GM18907 (cell line): ENCODE results near the gene MAP1S.

Experiments used
- ATAC-seq: cut with Tn5 transposase; IDR thresholded peaks from one replicate; pipeline ENCODE4 v1.9.1; 2021; ENCODE audit warnings: mild to moderate bottlenecking, moderate library complexity; ENCODE audit not compliant: unreplicated experiment

The MAP1S gene

GRCh38 chr19:17692566-17692965, 26.7 kb upstream of the MAP1S start:
- no peak for ATAC-seq

DNA sequence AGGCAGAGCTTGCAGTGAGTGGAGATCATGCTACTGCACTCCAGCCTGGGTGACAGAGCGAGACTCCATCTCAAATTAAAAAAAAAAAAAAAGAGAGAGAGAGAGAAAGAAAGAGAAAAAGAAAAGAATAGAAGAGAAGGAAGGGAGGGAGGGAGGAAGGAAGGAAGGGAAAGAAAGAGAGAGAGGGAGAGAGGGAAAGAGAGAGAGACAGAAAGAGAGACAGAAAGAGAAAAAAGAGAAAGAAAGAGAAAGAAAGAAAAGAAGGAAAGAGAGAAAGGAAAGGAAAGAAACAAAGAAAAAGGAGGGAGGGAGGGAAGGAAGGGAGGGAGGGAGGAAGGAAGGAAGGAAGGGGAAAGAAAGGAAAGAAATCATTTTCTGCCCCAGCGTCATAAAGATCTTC, 24.1 kb upstream of the MAP1S start:
- ATAC-seq = no peak

DNA sequence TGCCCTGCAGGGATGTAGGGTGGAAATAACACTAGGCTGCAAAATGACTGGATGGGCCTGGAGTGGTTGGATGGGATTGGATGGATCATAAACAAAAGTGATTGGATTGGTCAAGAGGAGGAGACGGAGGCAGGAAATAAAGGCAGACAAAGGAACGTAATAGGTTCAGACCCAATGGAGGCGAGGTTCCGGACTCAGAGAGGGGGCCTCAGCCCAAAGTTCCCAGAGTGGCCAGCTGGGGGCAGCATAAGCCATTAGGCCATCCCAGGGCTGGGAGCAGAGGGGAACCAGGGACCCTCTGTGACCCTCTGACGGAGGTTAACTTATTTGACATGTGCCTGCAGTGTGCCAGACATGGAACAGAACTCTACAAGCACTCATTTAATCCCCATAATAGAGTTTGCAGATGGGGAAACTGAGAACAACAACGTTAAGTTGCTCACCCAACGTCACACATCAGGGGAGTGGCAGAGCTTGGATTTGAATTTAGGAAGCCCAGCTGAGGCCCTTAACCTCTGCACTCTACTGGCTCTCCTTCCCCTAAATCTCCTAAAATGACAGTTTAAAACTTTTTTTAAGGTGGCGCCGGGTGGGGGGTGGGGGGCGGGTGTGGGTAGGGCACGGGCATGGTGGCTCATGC, 15.3 kb upstream of the MAP1S start:
- no peak for ATAC-seq

DNA sequence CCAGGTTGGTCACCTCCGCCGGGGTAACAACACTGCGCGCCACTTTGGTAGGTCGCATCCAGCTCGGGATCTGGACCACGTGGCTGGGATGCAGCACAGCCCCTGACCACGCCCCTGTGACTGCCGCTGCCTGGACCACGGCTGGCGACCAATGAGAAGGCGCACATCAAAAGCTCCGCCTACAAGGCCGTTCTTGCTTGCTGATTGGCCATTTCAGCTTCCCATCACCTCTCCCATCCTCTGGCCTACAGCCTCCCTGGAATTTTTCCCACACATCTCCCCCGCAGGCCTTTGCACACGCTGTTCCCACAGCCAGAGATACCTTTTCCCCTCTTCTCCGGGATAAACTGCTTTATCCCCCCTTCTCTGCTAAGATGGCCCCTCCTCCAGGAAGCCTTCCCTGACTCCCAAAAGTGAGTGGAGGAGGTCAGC, 12.5 kb upstream of the MAP1S start:
- ATAC-seq = no peak

DNA sequence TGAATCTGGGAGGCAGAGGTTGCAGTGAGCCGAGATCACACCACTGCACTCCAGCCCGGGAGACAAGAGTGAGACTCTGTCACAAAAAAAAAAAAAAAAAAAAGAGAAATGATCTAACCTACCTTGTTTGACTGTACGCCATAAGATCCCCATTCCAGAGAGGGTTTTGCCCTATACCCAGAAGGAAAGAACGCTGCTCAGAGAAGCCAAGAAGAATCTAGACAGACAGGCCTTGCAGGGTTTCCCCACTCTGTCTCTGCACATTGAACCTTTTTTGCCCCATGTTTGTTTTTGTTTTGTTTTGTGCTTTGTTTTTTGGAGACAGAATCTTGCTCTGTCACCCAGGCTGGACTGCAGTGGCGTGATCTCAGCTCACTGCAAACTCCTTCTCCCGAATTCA, 7.4 kb upstream of the MAP1S start:
- ATAC-seq = no peak

DNA sequence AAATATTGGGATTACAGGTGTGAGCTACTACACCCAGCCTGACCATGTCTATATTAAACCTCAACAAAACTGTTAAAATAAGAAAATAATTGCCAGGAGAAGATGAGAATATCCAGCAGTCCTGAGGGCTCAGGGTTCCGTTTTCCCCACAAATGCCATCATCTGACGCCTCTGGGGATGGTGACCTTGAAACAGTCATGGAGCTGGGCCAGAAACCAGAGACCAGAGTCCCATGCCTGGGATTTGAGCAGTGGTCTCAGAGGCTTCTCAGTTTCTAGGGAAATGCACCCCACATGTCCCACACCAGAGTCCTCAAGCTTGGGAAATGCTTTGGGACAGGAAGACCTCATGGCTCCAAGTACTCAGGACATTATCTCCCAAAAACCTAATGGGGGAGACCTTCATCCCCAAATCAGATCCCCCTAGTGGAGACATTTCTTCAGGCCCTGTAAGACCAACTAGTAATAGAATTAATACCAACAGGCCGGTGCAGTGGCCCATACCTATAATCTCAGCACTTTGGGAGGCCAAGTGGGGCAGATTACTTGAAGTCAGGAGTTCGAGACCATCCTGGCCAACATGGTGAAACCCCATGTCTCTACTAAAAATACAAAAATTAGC, 2.9 kb upstream of the MAP1S start:
- no peak for ATAC-seq

- no peak for ATAC-seq
These were observed 732 bp upstream of the MAP1S start for GRCh38 chr19:17718550-17718946.

GRCh38 chr19:17719730-17720400, 585 bp downstream of the MAP1S start:
- ATAC-seq = no peak

DNA sequence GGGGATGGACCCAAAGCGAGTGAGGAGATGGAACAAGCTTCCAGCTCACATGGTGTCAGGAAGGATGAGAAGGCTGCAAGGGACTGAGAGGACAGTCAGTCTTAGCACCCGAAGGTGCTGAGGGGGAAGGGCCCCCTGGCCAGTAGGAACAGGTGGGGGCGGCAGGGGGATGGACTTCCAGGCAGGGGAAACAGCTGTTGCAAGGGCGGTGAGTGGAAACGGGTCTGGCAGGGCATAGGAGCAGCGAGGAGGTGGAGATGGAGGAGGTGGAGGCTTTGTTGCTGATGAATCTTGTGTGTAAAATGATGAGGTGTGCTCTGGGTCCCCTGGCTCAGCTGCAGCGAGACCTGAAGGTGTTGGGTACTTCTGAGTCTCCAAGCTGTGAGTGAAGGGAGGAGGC, 1.2 kb downstream of the MAP1S start:
- ATAC-seq = no peak

- no peak for ATAC-seq
These were observed 1.9 kb downstream of the MAP1S start for GRCh38 chr19:17721111-17721628.

GRCh38 chr19:17721821-17722220, 2.5 kb downstream of the MAP1S start:
- ATAC-seq = no peak

GRCh38 chr19:17722655-17723240, 3.5 kb downstream of the MAP1S start:
- ATAC-seq = no peak

- ATAC-seq = no peak
These were observed 5.4 kb downstream of the MAP1S start for GRCh38 chr19:17724655-17725054.

DNA sequence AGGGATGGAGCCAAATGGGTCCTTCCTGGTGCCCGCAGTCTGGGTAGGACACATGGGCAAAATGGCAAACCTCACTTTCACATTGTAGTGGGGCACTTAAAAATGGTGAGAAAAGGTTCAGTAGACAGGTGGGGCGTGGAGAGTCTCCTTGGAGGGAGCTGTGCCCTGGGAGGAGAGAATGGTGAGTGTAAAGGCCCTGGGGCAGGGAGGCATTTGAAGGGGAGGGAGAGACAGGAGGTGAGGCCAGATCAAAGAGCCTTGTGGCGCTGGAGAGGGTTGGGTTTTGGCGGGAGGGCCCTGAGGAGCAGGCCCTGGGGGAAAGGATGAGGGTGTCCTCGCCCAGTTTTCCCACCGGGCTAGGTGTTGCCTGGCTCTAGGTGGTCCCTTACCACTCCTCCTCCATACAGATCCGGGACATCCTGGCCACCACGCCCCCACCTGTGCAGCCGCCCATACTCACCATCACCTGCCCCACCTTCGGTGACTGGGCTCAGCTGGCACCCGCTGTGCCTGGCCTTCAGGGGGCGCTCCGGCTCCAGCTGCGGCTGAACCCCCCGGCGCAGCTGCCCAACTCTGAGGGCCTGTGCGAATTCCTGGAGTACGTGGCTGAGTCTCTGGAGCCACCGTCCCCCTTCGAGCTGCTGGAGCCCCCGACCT, 6.3 kb downstream of the MAP1S start:
- ATAC-seq = no peak

GRCh38 chr19:17726136-17726741, 7.0 kb downstream of the MAP1S start:
- ATAC-seq = no peak

GRCh38 chr19:17726964-17727773, 7.9 kb downstream of the MAP1S start:
- ATAC-seq = no peak

- ATAC-seq = no peak
These were observed 8.6 kb downstream of the MAP1S start for GRCh38 chr19:17727843-17728242.

GRCh38 chr19:17733127-17733526, 13.8 kb downstream of the MAP1S start:
- no peak for ATAC-seq

GRCh38 chr19:17734146-17734545, 14.9 kb downstream of the MAP1S start:
- no peak for ATAC-seq

DNA sequence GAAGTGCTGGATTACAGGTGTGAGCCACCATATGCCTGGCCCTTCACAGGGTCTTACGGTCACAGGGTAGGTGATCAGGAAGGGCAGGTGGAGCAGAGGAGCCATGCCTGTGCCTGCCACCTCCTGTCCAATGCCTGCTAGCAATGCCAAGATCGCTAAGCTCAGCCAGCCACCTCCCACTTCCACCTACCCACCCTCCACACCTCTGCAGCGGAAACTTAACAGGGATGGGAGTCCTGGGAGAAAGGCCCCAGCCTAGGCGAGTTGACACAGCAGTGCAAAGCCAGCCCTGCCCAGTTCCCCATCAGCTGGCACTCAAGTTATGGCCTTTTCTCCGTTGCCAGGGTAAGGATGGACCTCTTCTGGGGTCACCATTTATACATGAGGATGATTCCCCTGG, 16.1 kb downstream of the MAP1S start:
- ATAC-seq = no peak
